ENCODE measurements around the gene MAP2K2.

- TF ChIP-seq, protein P1, sequence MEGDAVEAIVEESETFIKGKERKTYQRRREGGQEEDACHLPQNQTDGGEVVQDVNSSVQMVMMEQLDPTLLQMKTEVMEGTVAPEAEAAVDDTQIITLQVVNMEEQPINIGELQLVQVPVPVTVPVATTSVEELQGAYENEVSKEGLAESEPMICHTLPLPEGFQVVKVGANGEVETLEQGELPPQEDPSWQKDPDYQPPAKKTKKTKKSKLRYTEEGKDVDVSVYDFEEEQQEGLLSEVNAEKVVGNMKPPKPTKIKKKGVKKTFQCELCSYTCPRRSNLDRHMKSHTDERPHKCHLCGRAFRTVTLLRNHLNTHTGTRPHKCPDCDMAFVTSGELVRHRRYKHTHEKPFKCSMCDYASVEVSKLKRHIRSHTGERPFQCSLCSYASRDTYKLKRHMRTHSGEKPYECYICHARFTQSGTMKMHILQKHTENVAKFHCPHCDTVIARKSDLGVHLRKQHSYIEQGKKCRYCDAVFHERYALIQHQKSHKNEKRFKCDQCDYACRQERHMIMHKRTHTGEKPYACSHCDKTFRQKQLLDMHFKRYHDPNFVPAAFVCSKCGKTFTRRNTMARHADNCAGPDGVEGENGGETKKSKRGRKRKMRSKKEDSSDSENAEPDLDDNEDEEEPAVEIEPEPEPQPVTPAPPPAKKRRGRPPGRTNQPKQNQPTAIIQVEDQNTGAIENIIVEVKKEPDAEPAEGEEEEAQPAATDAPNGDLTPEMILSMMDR (IDR thresholded peaks at IDR 0.05): no peak
- TF ChIP-seq POLR2A (IDR thresholded peaks at IDR 0.05) (no peak), POLR2AphosphoS5 (IDR thresholded peaks at IDR 0.05) (no peak)
Measured at GRCh38 chr19:4154571-4155312, 30.8 kb upstream of the MAP2K2 start.
